ENCODE data around the gene HIVEP1. TPM values are rescaled to one million over a fixed set of nuclear protein-coding genes. Genes with fewer than 3 reads are reported as not detected.

HIVEP1 gene
- total and polyA plus RNA-seq, 2 of the 13 experiments (the other 11 are each of a cell fraction or from before 2014, with no cell fraction given): 7.4 to 9.9 TPM

DNA sequence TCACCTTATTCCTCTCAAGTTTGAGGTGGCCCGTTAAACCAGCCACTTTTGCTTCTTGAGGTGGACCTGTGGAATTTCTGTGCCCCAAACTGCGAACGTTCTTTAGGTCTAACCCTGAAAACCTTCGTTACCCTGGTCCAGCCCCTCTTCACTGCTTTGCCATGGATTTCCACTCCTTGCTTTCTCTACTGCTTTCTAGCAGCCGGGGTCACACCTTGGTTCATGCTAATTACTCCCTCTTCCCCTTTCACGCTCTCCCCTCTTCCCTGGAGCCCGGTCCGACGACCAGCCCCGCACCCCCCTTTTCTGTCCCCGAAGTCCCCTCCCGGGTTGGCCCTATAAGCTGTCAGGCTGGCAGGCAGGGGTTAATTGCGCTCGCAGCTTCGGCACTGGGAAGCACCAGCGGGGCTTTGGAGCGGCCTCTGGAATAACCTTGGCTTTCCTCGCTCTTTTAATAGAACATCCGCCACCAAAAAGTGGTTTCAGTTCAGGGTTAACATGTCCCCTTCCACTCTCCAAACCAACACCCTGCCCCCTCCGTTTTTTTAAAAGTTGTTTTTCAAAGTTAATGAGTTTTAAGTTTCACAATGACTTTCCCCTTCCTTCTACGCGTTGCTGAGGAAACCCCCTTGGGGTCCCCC is 1.4 kb upstream of the HIVEP1 start (continued):
- TF ChIP-seq ATF7 (IDR thresholded peaks at IDR 0.05) (no peak), ATF7 (CRISPR knock-in tag; IDR thresholded peaks at IDR 0.05) (no peak), ZC3H13 (CRISPR knock-in tag; IDR thresholded peaks at IDR 0.05) (no peak), TMF1 (CRISPR knock-in tag; IDR thresholded peaks at IDR 0.05; ENCODE audit: low read depth) (no peak), MTF2 (CRISPR knock-in tag; IDR thresholded peaks at IDR 0.05; ENCODE audit: borderline replicate concordance) (no peak), ZNF672 (CRISPR knock-in tag; IDR thresholded peaks at IDR 0.05) (no peak), LCORL (IDR thresholded peaks at IDR 0.05) (no peak), LCORL (CRISPR knock-in tag; IDR thresholded peaks at IDR 0.05) (peak; percentile 69), ZBTB7A (CRISPR knock-in tag; IDR thresholded peaks at IDR 0.05) (no peak), ZNF138 (CRISPR knock-in tag; IDR thresholded peaks at IDR 0.05; ENCODE audit: low read depth) (no peak), SRY (CRISPR knock-in tag; IDR thresholded peaks at IDR 0.05) (no peak), ZNF253 (CRISPR knock-in tag; IDR thresholded peaks at IDR 0.05; ENCODE audit: borderline replicate concordance) (no peak), TCF7 (IDR thresholded peaks at IDR 0.05; ENCODE audit: low read depth) (peak; percentile 41), FOXP1 (IDR thresholded peaks at IDR 0.05) (no peak), FOXP1 (CRISPR knock-in tag; IDR thresholded peaks at IDR 0.05) (no peak), CC2D1A (CRISPR knock-in tag; IDR thresholded peaks at IDR 0.05) (no peak), CBX2 (IDR thresholded peaks at IDR 0.05; ENCODE audit: low read depth, low read length) (no peak), CBX2 (CRISPR knock-in tag; IDR thresholded peaks at IDR 0.05; ENCODE audit: low read depth) (no peak), FOXM1 (CRISPR knock-in tag; IDR thresholded peaks at IDR 0.05) (no peak), ZFP1 (CRISPR knock-in tag; IDR thresholded peaks at IDR 0.05) (no peak; the same call in 1 of the 2 replicates), SALL1 (CRISPR knock-in tag; IDR thresholded peaks at IDR 0.05) (peak; percentile 38; the same call in 1 of the 2 replicates), TERF1 (CRISPR knock-in tag; IDR thresholded peaks at IDR 0.05) (no peak), ZNF24 (IDR thresholded peaks at IDR 0.05) (peak; percentile 68; the same call in 1 of the 2 replicates), ZBTB46 (CRISPR knock-in tag; IDR thresholded peaks at IDR 0.05; ENCODE audit: borderline replicate concordance) (no peak), ZNF431 (CRISPR knock-in tag; IDR thresholded peaks at IDR 0.05; ENCODE audit: borderline replicate concordance, low read depth) (no peak)
- TF ChIP-seq, protein P1, sequence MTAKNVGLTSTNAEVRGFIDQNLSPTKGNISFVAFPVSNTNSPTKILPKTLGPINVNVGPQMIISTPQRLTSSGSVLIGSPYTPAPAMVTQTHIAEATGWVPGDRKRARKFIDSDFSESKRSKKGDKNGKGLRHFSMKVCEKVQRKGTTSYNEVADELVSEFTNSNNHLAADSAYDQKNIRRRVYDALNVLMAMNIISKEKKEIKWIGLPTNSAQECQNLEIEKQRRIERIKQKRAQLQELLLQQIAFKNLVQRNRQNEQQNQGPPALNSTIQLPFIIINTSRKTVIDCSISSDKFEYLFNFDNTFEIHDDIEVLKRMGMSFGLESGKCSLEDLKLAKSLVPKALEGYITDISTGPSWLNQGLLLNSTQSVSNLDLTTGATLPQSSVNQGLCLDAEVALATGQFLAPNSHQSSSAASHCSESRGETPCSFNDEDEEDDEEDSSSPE (CRISPR knock-in tag; IDR thresholded peaks at IDR 0.05): 0 out of 2 replicates have a peak, but pooled peaks have one; percentile 22
- TF ChIP-seq, protein P2, sequence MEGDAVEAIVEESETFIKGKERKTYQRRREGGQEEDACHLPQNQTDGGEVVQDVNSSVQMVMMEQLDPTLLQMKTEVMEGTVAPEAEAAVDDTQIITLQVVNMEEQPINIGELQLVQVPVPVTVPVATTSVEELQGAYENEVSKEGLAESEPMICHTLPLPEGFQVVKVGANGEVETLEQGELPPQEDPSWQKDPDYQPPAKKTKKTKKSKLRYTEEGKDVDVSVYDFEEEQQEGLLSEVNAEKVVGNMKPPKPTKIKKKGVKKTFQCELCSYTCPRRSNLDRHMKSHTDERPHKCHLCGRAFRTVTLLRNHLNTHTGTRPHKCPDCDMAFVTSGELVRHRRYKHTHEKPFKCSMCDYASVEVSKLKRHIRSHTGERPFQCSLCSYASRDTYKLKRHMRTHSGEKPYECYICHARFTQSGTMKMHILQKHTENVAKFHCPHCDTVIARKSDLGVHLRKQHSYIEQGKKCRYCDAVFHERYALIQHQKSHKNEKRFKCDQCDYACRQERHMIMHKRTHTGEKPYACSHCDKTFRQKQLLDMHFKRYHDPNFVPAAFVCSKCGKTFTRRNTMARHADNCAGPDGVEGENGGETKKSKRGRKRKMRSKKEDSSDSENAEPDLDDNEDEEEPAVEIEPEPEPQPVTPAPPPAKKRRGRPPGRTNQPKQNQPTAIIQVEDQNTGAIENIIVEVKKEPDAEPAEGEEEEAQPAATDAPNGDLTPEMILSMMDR (CRISPR knock-in tag; IDR thresholded peaks at IDR 0.05): no peak

All from HepG2 (cell line).